Right cardiac atrium (tissue), 5 donors: ENCODE measurements around the gene PRR15. TPM values are rescaled to one million over a fixed set of nuclear protein-coding genes. Genes with fewer than 3 reads are reported as not detected.
"Not testable (repeated sequence)": the region's sequence is repeated elsewhere in the genome, so short reads cannot be mapped to it uniquely, and the experiment has no call there.

Experiments used
- ATAC-seq, 2 donors: fragments of 200-7000 bp; cut with Tn5 transposase; one replicate each; pipeline versions ENCODE4 v1.8.0 to v1.9.1; 2020; ENCODE audit warnings: moderate library complexity in 2 of 2, mild to moderate bottlenecking in 1 of 2
- DNase-seq, 3 donors: peaks; one replicate each; pipeline ENCODE4 v3.0.0-alpha.2; 2020
- H3K27ac ChIP-seq: one replicate; pipeline ENCODE4 v1.5.1; 2013; ENCODE audit warnings: mild to moderate bottlenecking, low read length, control low read depth, moderate library complexity
- H3K27me3 ChIP-seq: one replicate; pipeline ENCODE4 v1.6.1; 2013; ENCODE audit not compliant: control insufficient read depth, insufficient read depth
- H3K4me1 ChIP-seq: one replicate; pipeline ENCODE4 v1.6.1; 2013; ENCODE audit warnings: low read length; ENCODE audit not compliant: control insufficient read depth, insufficient read depth
- H3K4me3 ChIP-seq: one replicate; pipeline ENCODE4 v1.5.1; 2013; ENCODE audit warnings: low read length, control low read depth
- H3K9me3 ChIP-seq: one replicate; pipeline ENCODE4 v1.6.1; 2013; ENCODE audit warnings: low read length; ENCODE audit not compliant: control insufficient read depth
- WGBS: extraction: QIAGEN DNeasy Blood & Tissue Kit; methylation state at CpG from one replicate; pipeline ENCODE4 v1.1.7; 2013; 5-methylcytosine and 5-hydroxymethylcytosine counted together
- intact Hi-C, 4 donors: fragments of 100-400 bp; cut with DNase I; formaldehyde crosslinking; loops; one replicate each; pipeline versions ENCODE4 v1.11.0 to v1.14.0; 2022 to 2023
- long read RNA-seq, 4 donors: library from polyadenylated mRNA; unstranded; transcript quantifications; one replicate each; pipeline ENCODE4 v2.0.0, GENCODE V29; 2020 to 2021
- polyA plus RNA-seq: library from polyadenylated mRNA; stranded (reverse); fragments of 200-250 nt; gene quantifications from one replicate; pipeline ENCODE4 v1.2.3, GENCODE V29; 2013
- total RNA-seq, 4 donors: library from RNA; stranded (reverse); fragmentation: NEBNext Ultra II Directional; extraction: Animal tissue kit (Norgen Biotek cat#: 25700); gene quantifications; one replicate each; pipeline ENCODE4 v1.2.1, GENCODE V29; 2021
- donor health status: healthy with polysubstance abuse.
- donor health status: DM: no; HTN: yes; CAD: no.
- donor health status: DM: no; HTN: no; CAD: no.
- donor health status: DM: no; HTN: yes; CAD: no; lungs with severe emphysema.
- donor health status: DM: yes; HTN: yes; CAD: no.

PRR15 gene
- total RNA-seq (1 to 10 TPM in 1 of 4 donors, under 1 TPM in 3; 0.49 to 1.5 (median 0.60) TPM), polyA plus RNA-seq (0.79 TPM)
- long read RNA-seq, donor 1, partial matches to known transcripts: 0 of 4 reads
- long read RNA-seq, donor 1, other reads (novel, unspliced or antisense): 0 of 4 reads
- long read RNA-seq, donor 2, partial matches to known transcripts: 0 of 1 reads
- long read RNA-seq, donor 2, other reads (novel, unspliced or antisense): 0 of 1 reads
- long read RNA-seq, donor 3, partial matches to known transcripts: 0 of 4 reads
- long read RNA-seq, donor 3, other reads (novel, unspliced or antisense): 1 of 4 reads
- long read RNA-seq, donor 4: 0 reads

- peak within 1 kb of the TSS; percentile 45 for H3K4me3 ChIP-seq
- no peaks in the 10 kb centered on the region for H3K4me1 ChIP-seq
- ATAC-seq (peak; percentile 58 to 63), DNase-seq (peak; percentile 33 to 66 (median 59))
- H3K27ac ChIP-seq: no peak within 1 kb of the TSS
- H3K9me3 ChIP-seq: no peaks in the 10 kb centered on the region
- WGBS: 1% methylated on average over 72 of the region's 72 CpGs
- intact Hi-C loops: no loop called here
- H3K27me3 ChIP-seq: no peaks in the 10 kb centered on the region
These were observed at the start of gene PRR15 for GRCh38 chr7:29563590-29564495. Gene PRR15 (plus strand): TSS chr7:29563835. CDS start chr7:29566330, 2,495 bp downstream.

GRCh38 chr7:29516491-29516890 lies 47.1 kb upstream of the PRR15 start:
- intact Hi-C loops: no loop called here
- no peak overlapping the region for H3K4me3 ChIP-seq
- WGBS: over 99% methylated on average over 2 of the region's 2 CpGs
- H3K9me3 ChIP-seq: no peaks in the 10 kb centered on the region
- H3K27ac ChIP-seq: no peak overlapping the region
- DNase-seq: no peak
- no peak for ATAC-seq
- H3K4me1 ChIP-seq: no peaks in the 10 kb centered on the region
- H3K27me3 ChIP-seq: no peaks in the 10 kb centered on the region

GRCh38 chr7:29518616-29519015 lies 45.0 kb upstream of the PRR15 start:
- Histone ChIP-seq H3K27me3 (no peaks in the 10 kb centered on the region), H3K4me3 (no peak overlapping the region), H3K9me3 (no peaks in the 10 kb centered on the region), H3K27ac (no peak overlapping the region), H3K4me1 (no peaks in the 10 kb centered on the region)
- WGBS: 54% methylated on average over 1 of the region's 1 CpG
- no peak for ATAC-seq
- intact Hi-C loops: no loop called here
- no peak for DNase-seq

- no peak for ATAC-seq
- H3K4me3 ChIP-seq: no peak overlapping the region
- H3K4me1 ChIP-seq: no peaks in the 10 kb centered on the region
- DNase-seq: no peak
- H3K27me3 ChIP-seq: no peaks in the 10 kb centered on the region
- H3K27ac ChIP-seq: no peak overlapping the region
- no peaks in the 10 kb centered on the region for H3K9me3 ChIP-seq
- WGBS: 77% methylated on average over 2 of the region's 2 CpGs
- intact Hi-C loops: no loop called here
These were observed 39.9 kb upstream of the PRR15 start for GRCh38 chr7:29523728-29524127.

GRCh38 chr7:29527505-29528108 lies 36.0 kb upstream of the PRR15 start:
- ATAC-seq (no peak), DNase-seq (no peak)
- WGBS: 88% methylated on average over 4 of the region's 4 CpGs
- Histone ChIP-seq H3K9me3 (no peaks in the 10 kb centered on the region), H3K27ac (no peak overlapping the region), H3K4me3 (no peak overlapping the region), H3K27me3 (no peaks in the 10 kb centered on the region), H3K4me1 (no peaks in the 10 kb centered on the region)
- intact Hi-C loops: no loop called here

GRCh38 chr7:29528526-29528925 lies 35.1 kb upstream of the PRR15 start:
- H3K9me3 ChIP-seq, DNase-seq, H3K27ac ChIP-seq, ATAC-seq, H3K27me3 ChIP-seq, intact Hi-C loops, H3K4me3 ChIP-seq, H3K4me1 ChIP-seq: not testable (repeated sequence)
- WGBS: 76% methylated on average over 7 of the region's 7 CpGs

- WGBS: 67% methylated on average over 4 of the region's 4 CpGs
- ATAC-seq: no peak
- Histone ChIP-seq H3K9me3 (no peaks in the 10 kb centered on the region), H3K27ac (no peak overlapping the region), H3K27me3 (no peaks in the 10 kb centered on the region), H3K4me1 (no peaks in the 10 kb centered on the region), H3K4me3 (no peak overlapping the region)
- intact Hi-C loops: no loop called here
- DNase-seq: no peak
These were observed 25.2 kb upstream of the PRR15 start for GRCh38 chr7:29538389-29538788.

- no peaks in the 10 kb centered on the region for H3K4me1 ChIP-seq
- DNase-seq: no peak
- no peak overlapping the region for H3K27ac ChIP-seq
- intact Hi-C loops: no loop called here
- 95% methylated on average over 2 of the region's 2 CpGs for WGBS
- no peaks in the 10 kb centered on the region for H3K27me3 ChIP-seq
- no peak overlapping the region for H3K4me3 ChIP-seq
- H3K9me3 ChIP-seq: no peaks in the 10 kb centered on the region
- ATAC-seq: no peak
These were observed 24.2 kb upstream of the PRR15 start for GRCh38 chr7:29539471-29539870.

- Histone ChIP-seq H3K27me3 (no peaks in the 10 kb centered on the region), H3K4me3 (no peak overlapping the region), H3K4me1 (no peaks in the 10 kb centered on the region), H3K9me3 (no peaks in the 10 kb centered on the region), H3K27ac (no peak overlapping the region)
- intact Hi-C loops: no loop called here
- ATAC-seq (no peak), DNase-seq (no peak)
- WGBS: 71% methylated on average over 3 of the region's 3 CpGs
These were observed 16.2 kb upstream of the PRR15 start for GRCh38 chr7:29547421-29547820.

- WGBS: 85% methylated on average over 4 of the region's 4 CpGs
- ATAC-seq (no peak), DNase-seq (no peak)
- intact Hi-C loops: no loop called here
- no peak overlapping the region for H3K27ac ChIP-seq
- no peak overlapping the region for H3K4me3 ChIP-seq
- no peaks in the 10 kb centered on the region for H3K27me3 ChIP-seq
- H3K4me1 ChIP-seq: no peaks in the 10 kb centered on the region
- no peaks in the 10 kb centered on the region for H3K9me3 ChIP-seq
These were observed 14.8 kb upstream of the PRR15 start for GRCh38 chr7:29548823-29549222.

- Histone ChIP-seq H3K27me3 (no peaks in the 10 kb centered on the region), H3K4me1 (no peaks in the 10 kb centered on the region), H3K9me3 (no peaks in the 10 kb centered on the region), H3K4me3 (no peak overlapping the region), H3K27ac (no peak overlapping the region)
- intact Hi-C loops: no loop called here
- WGBS: 89% methylated on average over 4 of the region's 4 CpGs
- ATAC-seq (no peak), DNase-seq (no peak)
These were observed 11.2 kb upstream of the PRR15 start for GRCh38 chr7:29552392-29552791.
